ENCODE data around the gene PIP5K1B.

DNA sequence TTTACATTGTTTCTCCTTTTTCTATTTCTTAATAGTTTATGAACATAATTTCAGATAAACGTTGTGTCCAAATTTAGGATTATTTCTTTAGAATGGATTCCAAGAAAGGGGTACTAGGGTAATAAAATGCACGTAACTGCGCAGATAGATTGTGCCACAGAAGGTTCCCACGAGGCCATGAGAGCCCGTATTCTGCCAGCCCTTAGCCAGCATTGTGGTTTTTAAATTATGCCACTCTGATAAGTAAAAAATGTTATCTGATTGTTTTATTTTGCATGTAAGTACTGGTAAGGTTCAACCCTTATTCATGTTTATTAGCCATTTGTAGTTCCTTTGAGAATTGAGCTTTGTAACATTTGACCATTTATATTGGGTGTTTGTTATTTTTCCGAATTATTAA, 220.1 kb downstream of the PIP5K1B start:
- TF ChIP-seq CTCF (conservative IDR thresholded peaks at IDR 0.05 in 1 of 2, IDR thresholded peaks at IDR 0.05 in 1 of 2; ENCODE audit: extremely low read depth in 1 of 2, insufficient read depth in 1 of 2, low read depth in 1 of 2, low read length in 2 of 2), result no peak
- no peak for TF ChIP-seq EZH2 (IDR thresholded peaks at IDR 0.05; ENCODE audit: borderline replicate concordance, low read length)

Data from mammary epithelial cell (primary cell).